Erythroblast (primary cell): ENCODE data around the gene OTULIN.

Experiments
- GATA1 ChIP-seq: IDR thresholded peaks from 2 replicates; pipeline ENCODE4 v1.6.1; 2011; ENCODE audit warnings: low read depth, mild to moderate bottlenecking, control low read depth, low read length, moderate library complexity
- POLR2A ChIP-seq: IDR thresholded peaks from 2 replicates; pipeline ENCODE4 v1.6.1; 2011; ENCODE audit warnings: mild to moderate bottlenecking, low read length

DNA sequence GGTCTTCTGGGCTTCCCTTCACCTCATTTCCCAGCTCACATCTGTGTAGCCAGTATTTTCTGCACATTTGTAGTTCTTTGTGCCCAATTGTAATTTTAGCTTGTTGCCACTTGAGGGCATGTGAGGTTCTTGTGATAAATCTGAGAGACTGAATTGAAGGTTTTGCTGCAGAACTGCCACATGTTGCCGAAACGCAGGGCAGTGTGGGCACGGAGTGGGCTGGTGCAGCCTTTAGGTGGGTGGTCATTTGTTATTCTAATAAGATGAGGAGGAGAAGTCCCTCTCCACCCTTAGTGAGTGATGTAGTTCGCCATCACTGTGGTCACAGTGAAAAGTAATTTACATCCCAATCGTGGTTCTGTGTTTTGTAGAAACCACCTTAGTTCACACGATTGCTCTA is 21.2 kb downstream of the OTULIN start:
- TF ChIP-seq POLR2A (no peak), GATA1 (no peak)
